Measurements from ENCODE around the gene HSPBP1.

HSPBP1 gene

DNA sequence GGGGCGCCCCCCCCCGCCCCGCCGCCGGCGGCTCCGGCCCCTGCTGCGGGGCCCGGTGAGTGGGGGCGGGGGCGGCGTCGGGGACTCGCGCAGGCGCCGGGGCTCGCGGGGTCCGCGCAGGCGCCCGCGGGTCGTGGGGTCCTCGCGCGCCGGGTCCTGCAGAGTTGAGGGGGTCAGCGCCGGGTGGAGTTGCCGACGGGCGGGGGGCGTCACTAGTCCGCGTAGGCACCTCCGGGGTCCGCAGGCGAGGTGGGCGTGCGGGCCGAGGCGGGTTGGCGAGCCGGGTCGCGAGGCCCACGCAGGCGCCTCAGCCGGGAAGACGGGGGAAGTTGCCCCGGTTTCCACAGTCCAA, 21.5 kb downstream of the HSPBP1 start:
- H3K4me1 ChIP-seq (ENCODE audit: control insufficient read depth, low read depth, low read length): peaks cover 12% of the 10 kb centered on the region
- H3K27ac ChIP-seq (ENCODE audit: low read length): no peak overlapping the region

GRCh38 chr19:55257461-55258420, 22.2 kb downstream of the HSPBP1 start:
- Histone ChIP-seq H3K36me3 (ENCODE audit: control insufficient read depth, low read depth, low read length) (no peaks in the 10 kb centered on the region), H3K9ac (ENCODE audit: low read length) (peak overlapping the region; percentile 48), H3K9me3 (ENCODE audit: control insufficient read depth, low read depth, low read length) (no peaks in the 10 kb centered on the region), H3K4me1 (ENCODE audit: control insufficient read depth, low read depth, low read length) (peaks cover 12% of the 10 kb centered on the region), H3K27ac (ENCODE audit: low read length) (no peak overlapping the region), H3K27me3 (ENCODE audit: control insufficient read depth, insufficient read depth, low read length) (no peaks in the 10 kb centered on the region), H3K4me3 (ENCODE audit: low read length) (peak overlapping the region; percentile 79)

More for the DNA sequence above, 21.5 kb downstream of the HSPBP1 start:
- no peaks in the 10 kb centered on the region for H3K27me3 ChIP-seq (ENCODE audit: control insufficient read depth, insufficient read depth, low read length)
- H3K4me3 ChIP-seq (ENCODE audit: low read length): peak overlapping the region; percentile 81
- H3K9ac ChIP-seq (ENCODE audit: low read length): peak overlapping the region; percentile 60
- H3K9me3 ChIP-seq (ENCODE audit: control insufficient read depth, low read depth, low read length): no peaks in the 10 kb centered on the region
- no peaks in the 10 kb centered on the region for H3K36me3 ChIP-seq (ENCODE audit: control insufficient read depth, low read depth, low read length)

DNA sequence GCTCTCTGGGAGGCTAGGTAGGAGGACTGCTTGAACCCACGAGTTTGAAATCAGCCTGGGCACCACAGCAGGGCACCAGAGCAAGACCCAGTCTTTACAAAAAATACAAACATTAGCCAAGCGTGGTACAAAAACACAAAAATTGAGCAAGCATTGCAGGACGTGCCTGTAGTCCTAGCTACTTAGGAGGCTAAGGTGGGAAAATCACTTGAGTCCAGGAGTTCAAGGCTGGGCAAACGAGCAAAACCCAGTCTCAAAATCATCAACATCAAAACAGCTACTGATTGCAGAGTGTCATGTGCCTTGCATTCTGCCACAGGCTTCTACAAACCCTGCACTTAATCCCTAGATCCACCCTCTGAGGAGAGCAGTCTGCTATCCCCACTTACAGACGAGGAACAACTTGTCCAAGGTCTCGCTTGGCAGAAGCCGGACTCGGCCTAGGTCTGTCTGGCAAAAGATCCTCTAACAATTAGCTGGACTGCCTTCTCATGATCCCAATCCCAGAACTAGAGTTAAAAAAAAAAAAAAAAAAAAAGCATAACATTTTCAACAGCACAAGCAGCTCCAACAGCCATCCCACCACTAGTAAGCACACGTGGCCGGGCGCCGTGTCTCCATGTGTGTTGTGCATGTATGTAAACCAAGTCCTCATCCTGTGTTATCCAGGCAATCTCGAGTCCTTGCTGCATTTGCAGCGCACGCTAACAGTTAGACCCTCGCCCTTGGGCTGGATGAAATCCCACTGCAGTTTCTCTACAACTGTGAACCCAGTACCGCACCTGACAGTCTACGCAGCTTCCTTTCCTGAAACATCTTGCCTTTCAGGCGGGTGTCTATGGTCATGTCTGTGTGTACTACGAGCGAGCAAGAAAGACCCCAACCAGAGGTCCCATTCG, 23.1 kb downstream of the HSPBP1 start:
- H3K4me3 ChIP-seq (ENCODE audit: low read length): peak overlapping the region; percentile 79
- H3K9me3 ChIP-seq (ENCODE audit: control insufficient read depth, low read depth, low read length): no peaks in the 10 kb centered on the region
- peaks cover 12% of the 10 kb centered on the region for H3K4me1 ChIP-seq (ENCODE audit: control insufficient read depth, low read depth, low read length)
- H3K36me3 ChIP-seq (ENCODE audit: control insufficient read depth, low read depth, low read length): no peaks in the 10 kb centered on the region
- H3K9ac ChIP-seq (ENCODE audit: low read length): no peak overlapping the region
- H3K27ac ChIP-seq (ENCODE audit: low read length): no peak overlapping the region
- H3K27me3 ChIP-seq (ENCODE audit: control insufficient read depth, insufficient read depth, low read length): no peaks in the 10 kb centered on the region

DNA sequence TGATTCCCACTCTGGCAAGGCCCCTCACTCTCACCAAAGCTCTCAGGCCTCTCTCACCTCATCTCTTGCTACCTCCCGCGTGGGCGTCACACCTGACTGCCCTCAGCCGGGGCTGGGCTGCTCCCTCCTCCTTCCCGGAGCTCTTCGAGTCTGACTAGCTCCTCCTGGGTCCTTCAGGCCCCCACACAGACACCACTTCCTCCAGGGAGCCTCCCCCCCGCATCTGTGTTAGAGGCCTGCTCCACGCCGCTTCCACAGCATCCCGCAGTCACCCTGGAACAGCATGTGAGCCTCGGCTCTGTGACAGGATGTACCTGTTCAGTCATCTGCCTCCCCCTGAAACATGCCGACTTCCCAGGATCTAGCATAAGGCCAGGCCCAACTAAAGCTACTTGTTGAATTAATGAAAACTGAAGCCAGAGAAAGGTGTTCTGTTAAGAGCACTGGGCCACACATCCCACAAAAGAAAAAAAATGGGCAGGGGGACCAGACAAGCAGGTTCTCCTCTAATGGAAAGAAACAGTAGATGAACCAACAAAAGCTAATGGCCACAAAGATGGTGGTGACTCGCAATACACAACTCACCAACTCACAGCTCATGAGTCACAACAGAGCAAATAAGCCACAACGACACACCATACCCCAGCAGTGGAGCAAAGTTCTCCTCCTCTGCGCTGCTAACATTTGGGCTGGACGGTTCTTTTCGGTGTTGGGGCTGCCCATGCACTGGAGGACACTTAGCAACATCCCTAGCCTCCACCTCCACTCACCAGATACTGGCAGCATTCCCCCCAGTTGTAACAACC, 24.1 kb downstream of the HSPBP1 start:
- peaks cover 12% of the 10 kb centered on the region for H3K4me1 ChIP-seq (ENCODE audit: control insufficient read depth, low read depth, low read length)
- H3K9me3 ChIP-seq (ENCODE audit: control insufficient read depth, low read depth, low read length): no peaks in the 10 kb centered on the region
- H3K36me3 ChIP-seq (ENCODE audit: control insufficient read depth, low read depth, low read length): no peaks in the 10 kb centered on the region
- no peak overlapping the region for H3K27ac ChIP-seq (ENCODE audit: low read length)
- no peaks in the 10 kb centered on the region for H3K27me3 ChIP-seq (ENCODE audit: control insufficient read depth, insufficient read depth, low read length)
- H3K4me3 ChIP-seq (ENCODE audit: low read length): no peak overlapping the region
- no peak overlapping the region for H3K9ac ChIP-seq (ENCODE audit: low read length)

GRCh38 chr19:55254625-55254977, 25.3 kb downstream of the HSPBP1 start:
- H3K4me1 ChIP-seq (ENCODE audit: control insufficient read depth, low read depth, low read length): peaks cover 3% of the 10 kb centered on the region
- no peak overlapping the region for H3K27ac ChIP-seq (ENCODE audit: low read length)
- no peak overlapping the region for H3K9ac ChIP-seq (ENCODE audit: low read length)
- no peaks in the 10 kb centered on the region for H3K9me3 ChIP-seq (ENCODE audit: control insufficient read depth, low read depth, low read length)
- H3K36me3 ChIP-seq (ENCODE audit: control insufficient read depth, low read depth, low read length): no peaks in the 10 kb centered on the region
- H3K4me3 ChIP-seq (ENCODE audit: low read length): no peak overlapping the region
- no peaks in the 10 kb centered on the region for H3K27me3 ChIP-seq (ENCODE audit: control insufficient read depth, insufficient read depth, low read length)

GRCh38 chr19:55253842-55254624, 25.9 kb downstream of the HSPBP1 start:
- no peak overlapping the region for H3K4me3 ChIP-seq (ENCODE audit: low read length)

GRCh38 chr19:55252760-55253663, 26.9 kb downstream of the HSPBP1 start:
- no peak overlapping the region for H3K9ac ChIP-seq (ENCODE audit: low read length)
- no peak overlapping the region for H3K27ac ChIP-seq (ENCODE audit: low read length)
- peaks cover 3% of the 10 kb centered on the region for H3K4me1 ChIP-seq (ENCODE audit: control insufficient read depth, low read depth, low read length)
- no peaks in the 10 kb centered on the region for H3K27me3 ChIP-seq (ENCODE audit: control insufficient read depth, insufficient read depth, low read length)
- no peaks in the 10 kb centered on the region for H3K9me3 ChIP-seq (ENCODE audit: control insufficient read depth, low read depth, low read length)
- no peaks in the 10 kb centered on the region for H3K36me3 ChIP-seq (ENCODE audit: control insufficient read depth, low read depth, low read length)
- H3K4me3 ChIP-seq (ENCODE audit: low read length): no peak overlapping the region

More at GRCh38 chr19:55253842-55254624, 25.9 kb downstream of the HSPBP1 start:
- Histone ChIP-seq H3K9ac (ENCODE audit: low read length) (no peak overlapping the region), H3K27ac (ENCODE audit: low read length) (no peak overlapping the region), H3K9me3 (ENCODE audit: control insufficient read depth, low read depth, low read length) (no peaks in the 10 kb centered on the region), H3K36me3 (ENCODE audit: control insufficient read depth, low read depth, low read length) (no peaks in the 10 kb centered on the region), H3K27me3 (ENCODE audit: control insufficient read depth, insufficient read depth, low read length) (no peaks in the 10 kb centered on the region), H3K4me1 (ENCODE audit: control insufficient read depth, low read depth, low read length) (peaks cover 3% of the 10 kb centered on the region)

- Histone ChIP-seq H3K4me3 (ENCODE audit: low read length) (no peak overlapping the region), H3K27me3 (ENCODE audit: control insufficient read depth, insufficient read depth, low read length) (no peaks in the 10 kb centered on the region), H3K9ac (ENCODE audit: low read length) (no peak overlapping the region), H3K36me3 (ENCODE audit: control insufficient read depth, low read depth, low read length) (peaks cover 3% of the 10 kb centered on the region), H3K9me3 (ENCODE audit: control insufficient read depth, low read depth, low read length) (no peaks in the 10 kb centered on the region), H3K4me1 (ENCODE audit: control insufficient read depth, low read depth, low read length) (no peaks in the 10 kb centered on the region), H3K27ac (ENCODE audit: low read length) (no peak overlapping the region)
These were observed 28.4 kb downstream of the HSPBP1 start for GRCh38 chr19:55251341-55252081.

DNA sequence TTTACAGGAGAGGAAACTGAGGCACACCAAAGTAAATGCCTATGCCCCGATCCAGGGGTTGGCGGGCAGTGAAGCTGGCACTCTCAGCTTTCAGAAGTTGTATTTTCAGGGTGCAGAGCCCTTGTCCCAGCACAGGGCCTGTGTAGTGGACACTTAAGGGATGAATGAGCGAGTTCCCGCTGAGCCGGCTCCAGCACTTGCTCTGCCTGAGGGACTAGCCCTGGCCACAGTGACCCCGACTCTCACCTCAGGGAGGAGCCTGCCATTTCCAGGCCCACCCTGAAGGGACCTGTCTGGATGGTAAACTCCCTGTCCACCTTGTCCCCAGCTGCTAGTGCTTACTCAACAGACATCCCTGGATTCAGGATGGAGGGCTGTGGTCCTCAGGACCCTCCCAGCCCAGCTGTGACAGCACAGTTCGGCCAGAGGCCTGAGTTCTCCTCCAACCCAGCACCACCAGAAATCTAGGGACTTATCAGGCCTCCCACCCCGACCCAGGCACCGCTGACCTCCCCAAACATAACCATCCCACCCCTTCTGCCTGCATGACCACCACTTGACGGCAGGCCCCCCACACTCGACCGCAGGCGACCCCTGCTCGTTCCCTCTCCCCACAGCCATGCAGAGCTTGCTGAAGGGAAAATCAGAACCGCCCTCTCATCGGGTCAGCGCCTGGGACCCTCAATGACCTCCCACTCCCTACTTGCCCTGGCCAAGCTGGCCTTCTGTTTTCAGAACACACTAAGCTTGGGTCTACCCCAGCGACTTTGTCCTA, 29.5 kb downstream of the HSPBP1 start:
- Histone ChIP-seq H3K9ac (ENCODE audit: low read length) (no peak overlapping the region), H3K36me3 (ENCODE audit: control insufficient read depth, low read depth, low read length) (peaks cover 12% of the 10 kb centered on the region), H3K4me3 (ENCODE audit: low read length) (no peak overlapping the region), H3K27ac (ENCODE audit: low read length) (no peak overlapping the region), H3K9me3 (ENCODE audit: control insufficient read depth, low read depth, low read length) (no peaks in the 10 kb centered on the region), H3K27me3 (ENCODE audit: control insufficient read depth, insufficient read depth, low read length) (no peaks in the 10 kb centered on the region), H3K4me1 (ENCODE audit: control insufficient read depth, low read depth, low read length) (no peaks in the 10 kb centered on the region)
